ENCODE results near the gene SGK1. TPM values are rescaled to one million over a fixed set of nuclear protein-coding genes. Genes with fewer than 3 reads are reported as not detected.

The SGK1 gene
- total RNA-seq, 6 donors from 2014 or later, result 118 to 426 (median 199) TPM

- no peaks in the 10 kb centered on the region for H3K27me3 ChIP-seq
- TF ChIP-seq EP300 (IDR thresholded peaks at IDR 0.05), result no peak
- H3K36me3 ChIP-seq, result no peaks in the 10 kb centered on the region
- DNase-seq (no peak), ATAC-seq (ENCODE audit: low FRiP score in 2 of 2) (no peak)
- H3K27ac ChIP-seq, result peak overlapping the region in 1 of 4 donors; percentile 4
- H3K4me1 ChIP-seq, result peaks cover 7 to 27% (median 10%) of the 10 kb centered on the region in 4 donors
- 26 to 30% methylated on average over 7 of the region's 7 CpGs for WGBS, 2 donors
- H3K9me3 ChIP-seq, result no peaks in the 10 kb centered on the region
- H3K4me3 ChIP-seq, result no peak overlapping the region
Observed at GRCh38 chr6:134249759-134250602, 67.9 kb downstream of the SGK1 start.

GRCh38 chr6:134249239-134249758, 68.6 kb downstream of the SGK1 start:
- WGBS, 2 donors, result 85 to 87% methylated on average over 5 of the region's 5 CpGs
- no peaks in the 10 kb centered on the region for H3K27me3 ChIP-seq
- no peak for TF ChIP-seq EP300 (IDR thresholded peaks at IDR 0.05)
- TF ChIP-seq CTCF (IDR thresholded peaks at IDR 0.05), result no peak
- TF ChIP-seq POLR2A (IDR thresholded peaks at IDR 0.05), result no peak
- no peak for TF ChIP-seq POLR2AphosphoS5 (IDR thresholded peaks at IDR 0.05)
- H3K36me3 ChIP-seq, result no peaks in the 10 kb centered on the region
- H3K27ac ChIP-seq, result no peak overlapping the region
- H3K9me3 ChIP-seq, result no peaks in the 10 kb centered on the region
- H3K4me1 ChIP-seq, result peaks cover 7 to 27% (median 10%) of the 10 kb centered on the region in 4 donors
- no peak overlapping the region for H3K4me3 ChIP-seq
- DNase-seq (no peak), ATAC-seq (ENCODE audit: low FRiP score in 2 of 2) (no peak)

GRCh38 chr6:134247844-134248580, 69.9 kb downstream of the SGK1 start:
- DNase-seq, result no peak
- no peak for ATAC-seq (ENCODE audit: low FRiP score in 2 of 2)
- TF ChIP-seq POLR2AphosphoS5 (IDR thresholded peaks at IDR 0.05), result no peak
- TF ChIP-seq POLR2A (IDR thresholded peaks at IDR 0.05), result no peak
- TF ChIP-seq CTCF (IDR thresholded peaks at IDR 0.05), result no peak
- no peak for TF ChIP-seq EP300 (IDR thresholded peaks at IDR 0.05)
- H3K27ac ChIP-seq, result no peak overlapping the region
- peaks cover 7 to 27% (median 10%) of the 10 kb centered on the region in 4 donors for H3K4me1 ChIP-seq
- H3K27me3 ChIP-seq, result no peaks in the 10 kb centered on the region
- no peaks in the 10 kb centered on the region for H3K9me3 ChIP-seq
- H3K36me3 ChIP-seq, result no peaks in the 10 kb centered on the region
- H3K4me3 ChIP-seq, result no peak overlapping the region
- WGBS, 2 donors, result 86 to 90% methylated on average over 4 of the region's 4 CpGs

- no peak overlapping the region for H3K4me3 ChIP-seq
Observed at GRCh38 chr6:134247231-134247833, 70.6 kb downstream of the SGK1 start.

More at GRCh38 chr6:134247231-134247833, 70.6 kb downstream of the SGK1 start:
- WGBS, 2 donors, result 56 to 75% methylated on average over 5 of the region's 5 CpGs
- Histone ChIP-seq H3K27ac (no peak overlapping the region), H3K9me3 (no peaks in the 10 kb centered on the region), H3K36me3 (no peaks in the 10 kb centered on the region), H3K4me1 (peaks cover 7 to 27% (median 10%) of the 10 kb centered on the region in 4 donors), H3K27me3 (no peaks in the 10 kb centered on the region)
- DNase-seq (peak in 1 of 2 donors; percentile 31), ATAC-seq (ENCODE audit: low FRiP score in 2 of 2) (no peak)
- TF ChIP-seq CTCF (IDR thresholded peaks at IDR 0.05) (no peak), POLR2AphosphoS5 (IDR thresholded peaks at IDR 0.05) (no peak), EP300 (IDR thresholded peaks at IDR 0.05) (no peak), POLR2A (IDR thresholded peaks at IDR 0.05) (no peak)
